HepG2 (cell line): ENCODE results near the gene SMCO4.

Experiments
- EZH2 ChIP-seq: conservative IDR thresholded peaks from 2 replicates; pipeline ENCODE4 v1.6.1; 2012; ENCODE audit warnings: mild to moderate bottlenecking, low read depth, low read length, moderate library complexity
- MAZ ChIP-seq, 2 experiments: sonication (generic) in 1 of 2; formaldehyde crosslinking in 1 of 2; IDR thresholded peaks; 2 replicates each; pipeline versions ENCODE4 v1.5.0 to v1.6.1; 2012 to 2020; ENCODE audit warnings: low read depth in 2 of 2, mild to moderate bottlenecking in 2 of 2, borderline replicate concordance in 1 of 2, improper control_type of control experiment in 1 of 2, low read length in 1 of 2, missing genetic modification reagents in 1 of 2, moderate library complexity in 1 of 2
- ZNF121 ChIP-seq: sonication (generic); formaldehyde crosslinking; IDR thresholded peaks from 2 replicates; pipeline ENCODE4 v1.5.0; 2020; ENCODE audit warnings: mild to moderate bottlenecking, missing genetic modification reagents
- TF ChIP-seq, protein P1 (sequence below): fragments of 450-650 bp; IDR thresholded peaks from 2 replicates; pipeline ENCODE4 v1.6.1; 2017; ENCODE audit warnings: mild to moderate bottlenecking

DNA sequence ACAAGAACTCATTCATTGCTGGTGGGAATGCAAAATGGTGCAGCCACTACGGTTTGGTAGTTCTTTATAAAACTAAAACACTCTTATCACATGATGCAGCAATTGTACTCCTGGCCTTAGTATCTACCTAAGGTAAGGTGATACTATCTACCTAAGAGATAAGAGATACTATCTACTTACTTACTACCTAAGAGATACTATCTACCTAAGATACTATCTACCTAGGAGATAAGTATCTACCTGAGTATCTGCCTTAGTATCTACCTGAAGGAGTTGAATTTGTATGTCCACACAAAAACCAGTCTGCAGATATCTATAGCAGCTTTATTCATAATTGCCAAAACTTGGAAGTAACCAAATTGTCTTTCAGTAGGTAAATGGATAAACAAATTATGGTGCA is 29.0 kb upstream of the SMCO4 start:
- TF ChIP-seq MAZ (IDR thresholded peaks at IDR 0.05; ENCODE audit: borderline replicate concordance, low read depth, low read length) (no peak), MAZ (CRISPR knock-in tag; IDR thresholded peaks at IDR 0.05; ENCODE audit: low read depth) (no peak), EZH2 (no peak), ZNF121 (CRISPR knock-in tag) (no peak)
- TF ChIP-seq, protein P1, sequence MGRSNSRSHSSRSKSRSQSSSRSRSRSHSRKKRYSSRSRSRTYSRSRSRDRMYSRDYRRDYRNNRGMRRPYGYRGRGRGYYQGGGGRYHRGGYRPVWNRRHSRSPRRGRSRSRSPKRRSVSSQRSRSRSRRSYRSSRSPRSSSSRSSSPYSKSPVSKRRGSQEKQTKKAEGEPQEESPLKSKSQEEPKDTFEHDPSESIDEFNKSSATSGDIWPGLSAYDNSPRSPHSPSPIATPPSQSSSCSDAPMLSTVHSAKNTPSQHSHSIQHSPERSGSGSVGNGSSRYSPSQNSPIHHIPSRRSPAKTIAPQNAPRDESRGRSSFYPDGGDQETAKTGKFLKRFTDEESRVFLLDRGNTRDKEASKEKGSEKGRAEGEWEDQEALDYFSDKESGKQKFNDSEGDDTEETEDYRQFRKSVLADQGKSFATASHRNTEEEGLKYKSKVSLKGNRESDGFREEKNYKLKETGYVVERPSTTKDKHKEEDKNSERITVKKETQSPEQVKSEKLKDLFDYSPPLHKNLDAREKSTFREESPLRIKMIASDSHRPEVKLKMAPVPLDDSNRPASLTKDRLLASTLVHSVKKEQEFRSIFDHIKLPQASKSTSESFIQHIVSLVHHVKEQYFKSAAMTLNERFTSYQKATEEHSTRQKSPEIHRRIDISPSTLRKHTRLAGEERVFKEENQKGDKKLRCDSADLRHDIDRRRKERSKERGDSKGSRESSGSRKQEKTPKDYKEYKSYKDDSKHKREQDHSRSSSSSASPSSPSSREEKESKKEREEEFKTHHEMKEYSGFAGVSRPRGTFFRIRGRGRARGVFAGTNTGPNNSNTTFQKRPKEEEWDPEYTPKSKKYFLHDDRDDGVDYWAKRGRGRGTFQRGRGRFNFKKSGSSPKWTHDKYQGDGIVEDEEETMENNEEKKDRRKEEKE: no peak
